IPS-20b (cell line): Measurements from ENCODE around the gene NFE2L1.
"Not testable (repeated sequence)": the region's sequence is repeated elsewhere in the genome, so short reads cannot be mapped to it uniquely, and the experiment has no call there.

Experiments used
- H3K27ac ChIP-seq: one replicate; pipeline ENCODE4 v1.5.1; 2013; ENCODE audit warnings: low read length
- H3K27me3 ChIP-seq: 2 replicates; pipeline ENCODE4 v1.6.1; 2013; ENCODE audit warnings: mild to moderate bottlenecking, low read length, inconsistent platforms; ENCODE audit not compliant: insufficient read depth
- H3K36me3 ChIP-seq: 2 replicates; pipeline ENCODE4 v1.6.1; 2013; ENCODE audit warnings: low read depth, mild to moderate bottlenecking, inconsistent platforms, low read length, moderate library complexity; ENCODE audit not compliant: insufficient read depth
- H3K4me1 ChIP-seq: 2 replicates; pipeline ENCODE4 v1.6.1; 2013; ENCODE audit warnings: mild to moderate bottlenecking, control low read depth, inconsistent platforms, low read length, moderate library complexity; ENCODE audit not compliant: insufficient read depth
- H3K4me3 ChIP-seq: 2 replicates; pipeline ENCODE4 v1.5.1; 2013; ENCODE audit warnings: mild to moderate bottlenecking, low read length, inconsistent platforms
- H3K9ac ChIP-seq: 2 replicates; pipeline ENCODE4 v1.6.1; 2013; ENCODE audit warnings: low read depth, mild to moderate bottlenecking, inconsistent platforms, low read length, moderate library complexity
- H3K9me3 ChIP-seq: 2 replicates; pipeline ENCODE4 v1.6.1; 2013; ENCODE audit warnings: mild to moderate bottlenecking, low read depth, low read length, inconsistent platforms; ENCODE audit not compliant: insufficient read depth

Gene NFE2L1

GRCh38 chr17:48011405-48012150 is 36.6 kb upstream of the NFE2L1 start:
- no peaks in the 10 kb centered on the region for H3K9me3 ChIP-seq
- H3K4me1 ChIP-seq, result peaks cover 4% of the 10 kb centered on the region; the same call in 1 of the 2 replicates
- H3K27me3 ChIP-seq, result peaks cover 31% of the 10 kb centered on the region
- no peak overlapping the region for H3K27ac ChIP-seq
- peak overlapping the region; percentile 78 for H3K4me3 ChIP-seq
- no peaks in the 10 kb centered on the region for H3K36me3 ChIP-seq
- peak overlapping the region; percentile 79; the same call in 1 of the 2 replicates for H3K9ac ChIP-seq

GRCh38 chr17:48012151-48012520 is 36.0 kb upstream of the NFE2L1 start:
- peaks cover 31% of the 10 kb centered on the region for H3K27me3 ChIP-seq
- peak overlapping the region; percentile 79; the same call in 1 of the 2 replicates for H3K9ac ChIP-seq
- H3K27ac ChIP-seq, result no peak overlapping the region
- peaks cover 4% of the 10 kb centered on the region; the same call in 1 of the 2 replicates for H3K4me1 ChIP-seq
- H3K36me3 ChIP-seq, result no peaks in the 10 kb centered on the region
- peak overlapping the region; percentile 78 for H3K4me3 ChIP-seq
- H3K9me3 ChIP-seq, result no peaks in the 10 kb centered on the region

GRCh38 chr17:48012654-48013053 is 35.5 kb upstream of the NFE2L1 start:
- Histone ChIP-seq H3K4me3 (peak overlapping the region; percentile 51; the same call in 1 of the 2 replicates), H3K4me1 (peaks cover 4% of the 10 kb centered on the region; the same call in 1 of the 2 replicates), H3K9me3 (no peaks in the 10 kb centered on the region), H3K27ac (no peak overlapping the region), H3K27me3 (peaks cover 31% of the 10 kb centered on the region), H3K36me3 (no peaks in the 10 kb centered on the region), H3K9ac (no peak overlapping the region; the same call in 1 of the 2 replicates)

GRCh38 chr17:48013876-48014594 is 34.1 kb upstream of the NFE2L1 start:
- Histone ChIP-seq H3K9ac (peak overlapping the region; percentile 37; the same call in 1 of the 2 replicates), H3K9me3 (no peaks in the 10 kb centered on the region), H3K4me1 (peaks cover 4% of the 10 kb centered on the region; the same call in 1 of the 2 replicates), H3K27me3 (peaks cover 31% of the 10 kb centered on the region), H3K36me3 (no peaks in the 10 kb centered on the region), H3K4me3 (peak overlapping the region; percentile 16; the same call in 1 of the 2 replicates), H3K27ac (no peak overlapping the region)

- Histone ChIP-seq H3K9me3 (no peaks in the 10 kb centered on the region), H3K4me3 (no peak overlapping the region), H3K4me1 (peaks cover 4% of the 10 kb centered on the region; the same call in 1 of the 2 replicates), H3K27me3 (peaks cover 31% of the 10 kb centered on the region), H3K27ac (no peak overlapping the region), H3K36me3 (no peaks in the 10 kb centered on the region), H3K9ac (no peak overlapping the region)
Observed at GRCh38 chr17:48014595-48015111, 33.5 kb upstream of the NFE2L1 start.

GRCh38 chr17:48016112-48016511 is 32.0 kb upstream of the NFE2L1 start:
- no peak overlapping the region for H3K27ac ChIP-seq
- H3K36me3 ChIP-seq, result no peaks in the 10 kb centered on the region
- no peak overlapping the region for H3K4me3 ChIP-seq
- H3K27me3 ChIP-seq, result peaks cover 31% of the 10 kb centered on the region
- no peak overlapping the region for H3K9ac ChIP-seq
- H3K4me1 ChIP-seq, result peaks cover 3% of the 10 kb centered on the region; the same call in 1 of the 2 replicates
- no peaks in the 10 kb centered on the region for H3K9me3 ChIP-seq

- not testable (repeated sequence) for H3K27ac ChIP-seq, H3K9ac ChIP-seq, H3K36me3 ChIP-seq, H3K9me3 ChIP-seq, H3K4me1 ChIP-seq, H3K4me3 ChIP-seq
- peaks cover 20% of the 10 kb centered on the region for H3K27me3 ChIP-seq
Observed at GRCh38 chr17:48017817-48018158, 30.4 kb upstream of the NFE2L1 start.

- Histone ChIP-seq H3K4me3 (no peak overlapping the region), H3K36me3 (no peaks in the 10 kb centered on the region), H3K27me3 (peaks cover 27% of the 10 kb centered on the region), H3K9ac (no peak overlapping the region), H3K9me3 (no peaks in the 10 kb centered on the region), H3K4me1 (peaks cover 14% of the 10 kb centered on the region), H3K27ac (no peak overlapping the region)
Observed at GRCh38 chr17:48021934-48022333, 26.2 kb upstream of the NFE2L1 start.

- H3K27ac ChIP-seq, result no peak overlapping the region
- peak overlapping the region; percentile 70; the same call in 1 of the 2 replicates for H3K4me3 ChIP-seq
- H3K36me3 ChIP-seq, result no peaks in the 10 kb centered on the region
- H3K4me1 ChIP-seq, result peaks cover 14% of the 10 kb centered on the region
- peaks cover 32% of the 10 kb centered on the region for H3K27me3 ChIP-seq
- no peak overlapping the region for H3K9ac ChIP-seq
- H3K9me3 ChIP-seq, result no peaks in the 10 kb centered on the region
Observed at GRCh38 chr17:48022901-48023300, 25.3 kb upstream of the NFE2L1 start.

- peak overlapping the region; percentile 51; the same call in 1 of the 2 replicates for H3K9ac ChIP-seq
- peaks cover 14% of the 10 kb centered on the region for H3K4me1 ChIP-seq
- no peaks in the 10 kb centered on the region for H3K9me3 ChIP-seq
- no peak overlapping the region for H3K27ac ChIP-seq
- no peaks in the 10 kb centered on the region for H3K36me3 ChIP-seq
- peaks cover 32% of the 10 kb centered on the region for H3K27me3 ChIP-seq
- H3K4me3 ChIP-seq, result peak overlapping the region; percentile 70; the same call in 1 of the 2 replicates
Observed at GRCh38 chr17:48023400-48024148, 24.6 kb upstream of the NFE2L1 start.
